Right atrium auricular region (tissue), 2 donors: ENCODE measurements around the gene PPP4R1. TPM values are rescaled to one million over a fixed set of nuclear protein-coding genes. Genes with fewer than 3 reads are reported as not detected.

Experiments used
- DNase-seq: peaks from one replicate; pipeline ENCODE4 v3.0.0-alpha.2; 2019; ENCODE audit warnings: low spot score
- H3K27ac ChIP-seq, 2 donors: fragments of 200-600 bp; sonication (generic); 1 replicate in 1 of 2; 2 replicates in 1 of 2; pipeline ENCODE4 v1.5.1; 2016 to 2019
- H3K27me3 ChIP-seq, 2 donors: fragments of 200-600 bp; sonication (generic); one replicate each; pipeline versions ENCODE4 v1.5.1 to v1.6.0; 2017 to 2019
- H3K36me3 ChIP-seq: fragments of 200-600 bp; sonication (generic); one replicate; pipeline ENCODE4 v1.5.1; 2016
- H3K4me1 ChIP-seq, 2 donors: fragments of 200-600 bp; sonication (generic); one replicate each; pipeline versions ENCODE4 v1.5.1 to v1.6.0; 2017 to 2019
- H3K4me3 ChIP-seq, 2 donors: fragments of 200-600 bp; sonication (generic); 1 replicate in 1 of 2; 2 replicates in 1 of 2; pipeline ENCODE4 v1.5.1; 2017 to 2019; ENCODE audit warnings: mild to moderate bottlenecking in 1 of 2, moderate library complexity in 1 of 2
- H3K9me3 ChIP-seq, 2 donors: fragments of 200-600 bp; sonication (generic); one replicate each; pipeline ENCODE4 v1.5.1; 2019
- total RNA-seq, 2 donors: library from RNA; depleted of rRNA; stranded (reverse); fragments of >200 nt; gene quantifications; one replicate each; pipeline ENCODE4 v1.1.0, GENCODE V29; 2016
- TF ChIP-seq, protein P1 (sequence below), 2 donors: fragments of 200-600 bp; sonication (generic); IDR thresholded peaks; one replicate each; pipeline ENCODE4 v1.5.1; 2019; ENCODE audit warnings: antibody characterized with exemption in 2 of 2

Gene PPP4R1
- total RNA-seq, 2 donors from 2014 or later = 38.9 to 51.4 TPM

DNA sequence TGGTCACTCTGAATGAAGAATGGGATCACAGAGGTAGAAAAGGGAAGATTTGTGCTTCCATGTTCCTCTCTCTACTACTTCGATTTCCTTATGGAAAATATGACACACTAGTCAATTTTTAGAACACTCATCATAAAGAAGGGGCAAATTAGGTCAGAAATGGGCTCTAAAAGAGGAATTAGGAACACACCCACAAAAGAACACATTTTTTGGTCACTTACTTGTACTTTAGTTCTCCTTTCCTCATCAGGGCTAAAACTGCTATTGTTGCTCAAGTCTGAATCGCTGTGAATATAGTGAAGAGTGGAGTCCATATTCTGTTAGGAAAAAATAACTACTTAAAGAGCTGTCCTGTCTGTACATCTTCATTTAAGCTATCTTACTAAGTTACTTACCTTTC, 52.6 kb downstream of the PPP4R1 start:
- H3K4me3 ChIP-seq = no peak overlapping the region
- peaks cover 65% of the 10 kb centered on the region for H3K36me3 ChIP-seq
- H3K4me1 ChIP-seq = peaks cover 0 to 11% of the 10 kb centered on the region in 2 donors
- H3K27me3 ChIP-seq = no peaks in the 10 kb centered on the region
- TF ChIP-seq, protein P1, sequence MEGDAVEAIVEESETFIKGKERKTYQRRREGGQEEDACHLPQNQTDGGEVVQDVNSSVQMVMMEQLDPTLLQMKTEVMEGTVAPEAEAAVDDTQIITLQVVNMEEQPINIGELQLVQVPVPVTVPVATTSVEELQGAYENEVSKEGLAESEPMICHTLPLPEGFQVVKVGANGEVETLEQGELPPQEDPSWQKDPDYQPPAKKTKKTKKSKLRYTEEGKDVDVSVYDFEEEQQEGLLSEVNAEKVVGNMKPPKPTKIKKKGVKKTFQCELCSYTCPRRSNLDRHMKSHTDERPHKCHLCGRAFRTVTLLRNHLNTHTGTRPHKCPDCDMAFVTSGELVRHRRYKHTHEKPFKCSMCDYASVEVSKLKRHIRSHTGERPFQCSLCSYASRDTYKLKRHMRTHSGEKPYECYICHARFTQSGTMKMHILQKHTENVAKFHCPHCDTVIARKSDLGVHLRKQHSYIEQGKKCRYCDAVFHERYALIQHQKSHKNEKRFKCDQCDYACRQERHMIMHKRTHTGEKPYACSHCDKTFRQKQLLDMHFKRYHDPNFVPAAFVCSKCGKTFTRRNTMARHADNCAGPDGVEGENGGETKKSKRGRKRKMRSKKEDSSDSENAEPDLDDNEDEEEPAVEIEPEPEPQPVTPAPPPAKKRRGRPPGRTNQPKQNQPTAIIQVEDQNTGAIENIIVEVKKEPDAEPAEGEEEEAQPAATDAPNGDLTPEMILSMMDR (IDR thresholded peaks at IDR 0.05) = no peak
- no peak for DNase-seq
- H3K27ac ChIP-seq = no peak overlapping the region
- H3K9me3 ChIP-seq = no peaks in the 10 kb centered on the region

- Histone ChIP-seq H3K4me1 (peaks cover 0 to 4% of the 10 kb centered on the region in 2 donors), H3K27me3 (no peaks in the 10 kb centered on the region), H3K4me3 (no peak overlapping the region), H3K9me3 (no peaks in the 10 kb centered on the region), H3K36me3 (peaks cover 85% of the 10 kb centered on the region), H3K27ac (no peak overlapping the region)
- TF ChIP-seq, protein P1 (IDR thresholded peaks at IDR 0.05) = no peak
- DNase-seq = no peak
These were observed 55.1 kb downstream of the PPP4R1 start for GRCh38 chr18:9559253-9559652.

DNA sequence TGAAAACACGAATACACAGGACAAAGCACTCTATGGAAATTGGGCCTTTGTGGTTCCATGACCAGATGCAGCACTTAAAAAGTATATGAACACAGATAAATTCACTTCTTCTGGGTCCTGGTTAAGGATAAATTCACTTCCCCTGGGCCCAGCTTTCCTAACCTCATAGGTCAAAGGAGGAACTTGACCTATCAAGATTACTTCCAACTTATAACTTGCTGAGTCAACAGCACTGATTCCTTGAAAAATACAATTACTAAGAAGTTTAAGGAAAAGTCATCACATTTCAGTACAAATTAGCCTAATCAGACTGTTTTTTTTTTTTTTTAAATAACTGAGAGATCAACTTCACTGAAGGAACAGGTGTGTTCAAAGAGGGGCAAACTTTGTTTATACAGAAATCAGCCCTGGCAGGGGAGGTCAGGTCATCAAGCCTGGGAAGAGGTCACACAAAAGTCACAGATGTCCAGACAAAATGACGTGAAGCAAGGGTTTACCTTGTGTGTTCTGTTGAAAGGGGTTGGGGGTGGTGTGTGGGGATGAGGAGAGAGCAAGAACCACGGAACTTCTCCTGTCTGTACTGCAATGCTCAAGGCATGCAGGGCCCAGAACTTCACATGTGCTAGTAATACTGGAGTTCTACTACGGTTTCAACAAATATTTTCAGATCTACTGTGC, 55.8 kb downstream of the PPP4R1 start:
- no peaks in the 10 kb centered on the region for H3K9me3 ChIP-seq
- TF ChIP-seq, protein P1 (IDR thresholded peaks at IDR 0.05) = no peak
- no peaks in the 10 kb centered on the region for H3K27me3 ChIP-seq
- DNase-seq = no peak
- H3K27ac ChIP-seq = no peak overlapping the region
- H3K36me3 ChIP-seq = peaks cover 90% of the 10 kb centered on the region
- no peaks in the 10 kb centered on the region for H3K4me1 ChIP-seq
- no peak overlapping the region for H3K4me3 ChIP-seq

- DNase-seq = no peak
- H3K36me3 ChIP-seq = peaks cover 90% of the 10 kb centered on the region
- H3K4me3 ChIP-seq = no peak overlapping the region
These were observed 57.0 kb downstream of the PPP4R1 start for GRCh38 chr18:9557250-9557943.

GRCh38 chr18:9552616-9553015, 61.7 kb downstream of the PPP4R1 start:
- TF ChIP-seq, protein P1 (IDR thresholded peaks at IDR 0.05) = no peak
- Histone ChIP-seq H3K36me3 (peaks cover 80% of the 10 kb centered on the region), H3K27me3 (no peaks in the 10 kb centered on the region), H3K9me3 (no peaks in the 10 kb centered on the region), H3K4me3 (no peak overlapping the region), H3K4me1 (no peaks in the 10 kb centered on the region), H3K27ac (no peak overlapping the region)
- no peak for DNase-seq

More at GRCh38 chr18:9557250-9557943, 57.0 kb downstream of the PPP4R1 start:
- TF ChIP-seq, protein P1 (IDR thresholded peaks at IDR 0.05) = no peak
- no peak overlapping the region for H3K27ac ChIP-seq
- no peaks in the 10 kb centered on the region for H3K27me3 ChIP-seq
- no peaks in the 10 kb centered on the region for H3K4me1 ChIP-seq
- H3K9me3 ChIP-seq = no peaks in the 10 kb centered on the region
